ENCODE results near the gene ZNF780A. TPM values are rescaled to one million over a fixed set of nuclear protein-coding genes. Genes with fewer than 3 reads are reported as not detected.
"Not testable (repeated sequence)": the region's sequence is repeated elsewhere in the genome, so short reads cannot be mapped to it uniquely, and the experiment has no call there.

The ZNF780A gene
- total RNA-seq, 1 donor from 2014 or later = 27.4 TPM

DNA sequence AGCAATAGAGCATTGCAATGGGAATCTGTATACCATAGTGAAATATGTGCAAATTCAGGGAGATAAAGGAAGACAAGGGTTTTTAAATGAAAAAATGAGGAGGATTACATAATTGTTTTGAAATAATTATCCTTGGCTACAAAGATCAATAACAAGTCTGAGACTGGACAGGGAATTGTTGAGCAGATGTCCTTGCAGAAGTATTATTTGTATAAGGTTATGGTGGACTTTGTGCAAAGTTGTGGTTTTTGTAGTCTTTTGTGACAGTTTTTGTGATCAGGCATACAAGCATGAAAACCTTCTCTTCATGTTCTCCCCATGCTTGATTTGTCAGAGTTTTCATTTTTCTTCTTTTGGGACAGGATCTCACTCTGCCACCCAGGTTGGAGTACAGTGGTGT lies 25.3 kb upstream of the ZNF780A start:
- Mint-ChIP-seq H3K27ac (no peak overlapping the region), H3K9me3 (ENCODE audit: low read depth) (peaks cover 23% of the 10 kb centered on the region), H3K36me3 (ENCODE audit: insufficient read depth) (peaks cover 1% of the 10 kb centered on the region), H3K4me1 (ENCODE audit: low read depth) (no peaks in the 10 kb centered on the region), H3K27me3 (no peaks in the 10 kb centered on the region), H3K4me3 (ENCODE audit: low read depth) (no peak overlapping the region)
- TF ChIP-seq, protein P1, sequence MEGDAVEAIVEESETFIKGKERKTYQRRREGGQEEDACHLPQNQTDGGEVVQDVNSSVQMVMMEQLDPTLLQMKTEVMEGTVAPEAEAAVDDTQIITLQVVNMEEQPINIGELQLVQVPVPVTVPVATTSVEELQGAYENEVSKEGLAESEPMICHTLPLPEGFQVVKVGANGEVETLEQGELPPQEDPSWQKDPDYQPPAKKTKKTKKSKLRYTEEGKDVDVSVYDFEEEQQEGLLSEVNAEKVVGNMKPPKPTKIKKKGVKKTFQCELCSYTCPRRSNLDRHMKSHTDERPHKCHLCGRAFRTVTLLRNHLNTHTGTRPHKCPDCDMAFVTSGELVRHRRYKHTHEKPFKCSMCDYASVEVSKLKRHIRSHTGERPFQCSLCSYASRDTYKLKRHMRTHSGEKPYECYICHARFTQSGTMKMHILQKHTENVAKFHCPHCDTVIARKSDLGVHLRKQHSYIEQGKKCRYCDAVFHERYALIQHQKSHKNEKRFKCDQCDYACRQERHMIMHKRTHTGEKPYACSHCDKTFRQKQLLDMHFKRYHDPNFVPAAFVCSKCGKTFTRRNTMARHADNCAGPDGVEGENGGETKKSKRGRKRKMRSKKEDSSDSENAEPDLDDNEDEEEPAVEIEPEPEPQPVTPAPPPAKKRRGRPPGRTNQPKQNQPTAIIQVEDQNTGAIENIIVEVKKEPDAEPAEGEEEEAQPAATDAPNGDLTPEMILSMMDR (IDR thresholded peaks at IDR 0.05; ENCODE audit: unreplicated experiment) = no peak
- no peak for DNase-seq (ENCODE audit: low spot score, unreplicated experiment)

DNA sequence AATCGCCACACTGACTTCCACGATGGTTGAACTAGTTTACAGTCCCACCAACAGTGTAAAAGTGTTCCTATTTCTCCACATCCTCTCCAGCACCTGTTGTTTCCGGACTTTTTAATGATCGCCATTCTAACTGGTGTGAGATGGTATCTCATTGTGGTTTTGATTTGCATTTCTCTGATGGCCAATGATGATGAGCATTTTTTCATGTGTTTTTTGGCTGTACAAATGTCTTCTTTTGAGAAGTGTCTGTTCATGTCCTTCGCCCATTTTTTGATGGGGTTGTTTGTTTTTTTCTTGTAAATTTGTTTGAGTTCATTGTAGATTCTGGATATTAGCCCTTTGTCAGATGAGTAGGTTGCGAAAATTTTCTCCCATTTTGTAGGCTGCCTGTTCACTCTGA lies 23.4 kb upstream of the ZNF780A start:
- H3K9me3 Mint-ChIP-seq (ENCODE audit: low read depth) = peaks cover 22% of the 10 kb centered on the region
- H3K36me3 Mint-ChIP-seq (ENCODE audit: insufficient read depth); DNase-seq (ENCODE audit: low spot score, unreplicated experiment); H3K27ac Mint-ChIP-seq; H3K4me3 Mint-ChIP-seq (ENCODE audit: low read depth); H3K4me1 Mint-ChIP-seq (ENCODE audit: low read depth); H3K27me3 Mint-ChIP-seq: not testable (repeated sequence)

DNA sequence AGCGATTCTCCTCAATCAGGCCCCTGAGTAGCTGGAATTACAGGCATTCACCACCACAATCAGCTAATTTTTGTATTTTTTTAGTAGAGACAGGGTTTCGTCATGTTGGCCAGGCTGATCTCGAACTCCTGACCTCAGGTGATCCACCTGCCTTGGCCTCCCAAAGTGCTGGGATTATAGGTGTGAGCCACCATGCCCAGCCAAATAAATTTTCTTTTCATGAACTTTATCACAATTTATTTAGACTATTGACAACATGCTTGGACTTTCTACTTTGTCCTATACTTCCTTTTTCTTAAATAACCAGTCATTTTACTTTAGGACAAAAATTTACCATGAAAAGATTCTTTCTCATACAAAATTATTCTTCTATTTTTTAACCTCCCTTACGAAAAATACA lies 21.5 kb upstream of the ZNF780A start:
- H3K4me1 Mint-ChIP-seq (ENCODE audit: low read depth); H3K4me3 Mint-ChIP-seq (ENCODE audit: low read depth); DNase-seq (ENCODE audit: low spot score, unreplicated experiment); H3K27ac Mint-ChIP-seq; H3K27me3 Mint-ChIP-seq; H3K36me3 Mint-ChIP-seq (ENCODE audit: insufficient read depth): not testable (repeated sequence)
- peaks cover 22% of the 10 kb centered on the region for H3K9me3 Mint-ChIP-seq (ENCODE audit: low read depth)

DNA sequence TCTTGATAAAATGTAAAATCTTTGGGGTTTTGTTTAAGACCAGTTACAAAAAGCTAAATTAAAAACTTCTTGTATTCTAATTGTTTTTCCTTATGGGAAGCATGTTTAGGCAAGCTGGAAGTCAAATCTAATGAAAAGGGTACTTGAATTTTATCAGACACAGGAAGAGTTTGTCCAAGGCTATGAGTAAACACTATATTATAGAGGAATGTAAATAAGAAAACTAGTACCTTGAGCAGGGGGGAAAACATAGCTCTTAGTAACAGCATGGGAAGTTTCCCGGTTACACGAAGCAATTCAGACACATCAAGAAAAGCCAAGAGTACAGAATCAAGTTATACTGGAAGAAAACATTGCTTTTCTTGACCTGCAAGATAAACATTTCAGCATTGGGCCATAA lies 19.8 kb upstream of the ZNF780A start:
- H3K27me3 Mint-ChIP-seq = no peaks in the 10 kb centered on the region
- TF ChIP-seq, protein P1 (IDR thresholded peaks at IDR 0.05; ENCODE audit: unreplicated experiment) = no peak
- no peak for DNase-seq (ENCODE audit: low spot score, unreplicated experiment)
- no peak overlapping the region for H3K4me3 Mint-ChIP-seq (ENCODE audit: low read depth)
- peaks cover 1% of the 10 kb centered on the region for H3K36me3 Mint-ChIP-seq (ENCODE audit: insufficient read depth)
- H3K9me3 Mint-ChIP-seq (ENCODE audit: low read depth) = peaks cover 18% of the 10 kb centered on the region
- H3K4me1 Mint-ChIP-seq (ENCODE audit: low read depth) = no peaks in the 10 kb centered on the region
- no peak overlapping the region for H3K27ac Mint-ChIP-seq

DNA sequence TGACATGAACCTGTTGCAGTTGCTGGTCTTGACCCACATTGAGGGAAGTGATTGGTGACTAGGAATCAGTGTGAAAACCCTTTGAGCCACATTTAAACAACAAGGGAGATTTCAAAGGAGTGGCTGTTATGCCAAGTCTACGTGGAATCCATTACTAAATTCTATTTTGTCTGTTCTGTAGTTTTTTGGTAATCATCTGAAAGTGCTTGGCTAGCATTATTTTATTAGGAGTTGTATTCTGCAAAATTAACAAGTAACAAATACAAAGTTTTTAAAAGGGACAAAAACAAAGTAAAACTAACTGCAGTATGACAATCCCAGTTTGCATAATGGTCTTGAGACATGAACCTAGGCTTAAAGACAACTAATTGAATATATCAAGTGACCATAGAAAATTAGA lies 14.0 kb upstream of the ZNF780A start:
- TF ChIP-seq, protein P1 (IDR thresholded peaks at IDR 0.05; ENCODE audit: unreplicated experiment) = no peak
- H3K4me1 Mint-ChIP-seq (ENCODE audit: low read depth) = no peaks in the 10 kb centered on the region
- DNase-seq (ENCODE audit: low spot score, unreplicated experiment) = no peak
- H3K9me3 Mint-ChIP-seq (ENCODE audit: low read depth) = no peaks in the 10 kb centered on the region
- peaks cover 6% of the 10 kb centered on the region for H3K27me3 Mint-ChIP-seq
- H3K36me3 Mint-ChIP-seq (ENCODE audit: insufficient read depth) = no peaks in the 10 kb centered on the region
- H3K4me3 Mint-ChIP-seq (ENCODE audit: low read depth) = no peak overlapping the region
- H3K27ac Mint-ChIP-seq = no peak overlapping the region

DNA sequence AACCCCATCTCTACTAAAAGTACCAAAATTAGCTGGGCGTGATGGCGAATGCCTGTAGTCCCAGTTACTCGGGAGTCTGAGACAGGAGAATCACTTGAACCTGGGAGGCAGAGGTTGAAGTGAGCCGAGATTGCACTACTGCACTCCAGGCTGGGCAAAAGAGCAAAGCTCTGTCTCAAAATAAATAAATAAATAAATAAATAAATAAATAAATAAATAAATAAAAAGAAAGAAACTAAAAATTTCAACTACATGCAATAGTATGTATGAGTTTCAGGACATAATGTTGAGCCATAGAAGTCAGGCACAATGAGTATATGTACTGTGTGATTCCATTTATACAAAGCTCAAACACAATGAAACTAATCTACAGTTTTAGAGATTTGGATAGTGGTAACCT lies 12.9 kb upstream of the ZNF780A start:
- no peaks in the 10 kb centered on the region for H3K4me1 Mint-ChIP-seq (ENCODE audit: low read depth)
- no peak overlapping the region for H3K4me3 Mint-ChIP-seq (ENCODE audit: low read depth)
- TF ChIP-seq, protein P1 (IDR thresholded peaks at IDR 0.05; ENCODE audit: unreplicated experiment) = no peak
- DNase-seq (ENCODE audit: low spot score, unreplicated experiment) = no peak
- no peak overlapping the region for H3K27ac Mint-ChIP-seq
- no peaks in the 10 kb centered on the region for H3K36me3 Mint-ChIP-seq (ENCODE audit: insufficient read depth)
- no peaks in the 10 kb centered on the region for H3K9me3 Mint-ChIP-seq (ENCODE audit: low read depth)
- peaks cover 13% of the 10 kb centered on the region for H3K27me3 Mint-ChIP-seq
